Tibial nerve (tissue), 4 donors: Measurements from ENCODE around the gene SMARCA2.

Experiments used
- CTCF ChIP-seq, 5 experiments: fragments of 200-600 bp in 3 of 5; fragments of 450-650 bp in 2 of 5; sonication (generic) in 3 of 5; IDR thresholded peaks; one replicate each; pipeline ENCODE4 v1.5.1; 2016 to 2019; ENCODE audit warnings: antibody characterized with exemption in 5 of 5, mild to moderate bottlenecking in 3 of 5, moderate library complexity in 2 of 5
- EP300 ChIP-seq, 2 donors: sonication (generic); formaldehyde crosslinking; IDR thresholded peaks; one replicate each; pipeline ENCODE4 v1.6.1; 2017; ENCODE audit warnings: antibody characterized with exemption in 2 of 2, mild to moderate bottlenecking in 1 of 2
- POLR2A ChIP-seq, 2 donors: fragments of 450-650 bp; IDR thresholded peaks; one replicate each; pipeline ENCODE4 v1.6.1; 2017; ENCODE audit warnings: antibody characterized with exemption in 2 of 2, mild to moderate bottlenecking in 2 of 2, moderate library complexity in 2 of 2

GRCh38 chr9:2128618-2129017, 113.5 kb downstream of the SMARCA2 start:
- TF ChIP-seq CTCF (IDR thresholded peaks at IDR 0.05): no peak
- no peak for TF ChIP-seq POLR2A (IDR thresholded peaks at IDR 0.05)
- TF ChIP-seq EP300 (IDR thresholded peaks at IDR 0.05): no peak
